Activated T-helper 17 cell treated with anti-CD3 and anti-CD28 coated beads, Interleukin-2, amount 50 U/mL, for 72 hours (primary cell): ENCODE results near the gene SORD. TPM values are rescaled to one million over a fixed set of nuclear protein-coding genes. Genes with fewer than 3 reads are reported as not detected.
"Not testable (repeated sequence)": the region's sequence is repeated elsewhere in the genome, so short reads cannot be mapped to it uniquely, and the experiment has no call there.

Source experiments
- ATAC-seq: fragments of 150-1000 bp; cut with Tn5 transposase; replicated peaks from 2 replicates; pipeline ENCODE4 v1.10.0; 2021; ENCODE audit warnings: mild to moderate bottlenecking, moderate library complexity
- H3K27ac Mint-ChIP-seq: one replicate; pipeline ENCODE4 v1.8.0; 2022; ENCODE audit warnings: mixed read lengths
- H3K27me3 Mint-ChIP-seq: one replicate; pipeline ENCODE4 v1.8.0; 2022; ENCODE audit warnings: mixed read lengths
- H3K36me3 Mint-ChIP-seq: one replicate; pipeline ENCODE4 v1.8.0; 2022; ENCODE audit warnings: low read depth, mild to moderate bottlenecking, mixed read lengths
- H3K4me1 Mint-ChIP-seq: one replicate; pipeline ENCODE4 v1.8.0; 2022; ENCODE audit warnings: mixed read lengths
- H3K4me3 Mint-ChIP-seq: one replicate; pipeline ENCODE4 v1.8.0; 2022; ENCODE audit warnings: mild to moderate bottlenecking, mixed read lengths
- H3K9me3 Mint-ChIP-seq: one replicate; pipeline ENCODE4 v1.8.0; 2022; ENCODE audit warnings: mixed read lengths
- total RNA-seq, 2 donors: library from RNA; stranded (reverse); gene quantifications; one replicate each; pipeline ENCODE4 v1.2.3, GENCODE V29; 2022

Gene SORD
- total RNA-seq, 2 donors from 2014 or later, result 15.2 to 15.6 TPM

GRCh38 chr15:45093013-45093412, 70.0 kb downstream of the SORD start:
- H3K36me3 Mint-ChIP-seq, result no peaks in the 10 kb centered on the region
- H3K27me3 Mint-ChIP-seq, result peaks cover 23% of the 10 kb centered on the region
- H3K9me3 Mint-ChIP-seq, result no peaks in the 10 kb centered on the region
- no peak overlapping the region for H3K4me3 Mint-ChIP-seq
- H3K27ac Mint-ChIP-seq, result no peak overlapping the region
- H3K4me1 Mint-ChIP-seq, result no peaks in the 10 kb centered on the region
- no peak for ATAC-seq

GRCh38 chr15:45093622-45094357, 70.8 kb downstream of the SORD start:
- ATAC-seq, result no peak
- H3K9me3 Mint-ChIP-seq, result no peaks in the 10 kb centered on the region
- no peak overlapping the region for H3K4me3 Mint-ChIP-seq
- peaks cover 22% of the 10 kb centered on the region for H3K27me3 Mint-ChIP-seq
- H3K27ac Mint-ChIP-seq, result no peak overlapping the region
- no peaks in the 10 kb centered on the region for H3K4me1 Mint-ChIP-seq
- no peaks in the 10 kb centered on the region for H3K36me3 Mint-ChIP-seq

- no peak overlapping the region for H3K4me3 Mint-ChIP-seq
- H3K27me3 Mint-ChIP-seq, result peaks cover 20% of the 10 kb centered on the region
- ATAC-seq, result no peak
- no peaks in the 10 kb centered on the region for H3K36me3 Mint-ChIP-seq
- H3K9me3 Mint-ChIP-seq, result no peaks in the 10 kb centered on the region
- H3K27ac Mint-ChIP-seq, result no peak overlapping the region
- H3K4me1 Mint-ChIP-seq, result no peaks in the 10 kb centered on the region
Measured at GRCh38 chr15:45094358-45094730, 71.3 kb downstream of the SORD start.

- no peak for ATAC-seq
- no peaks in the 10 kb centered on the region for H3K4me1 Mint-ChIP-seq
- H3K27me3 Mint-ChIP-seq, result peaks cover 11% of the 10 kb centered on the region
- no peak overlapping the region for H3K4me3 Mint-ChIP-seq
- H3K9me3 Mint-ChIP-seq, result no peaks in the 10 kb centered on the region
- H3K27ac Mint-ChIP-seq, result no peak overlapping the region
- H3K36me3 Mint-ChIP-seq, result no peaks in the 10 kb centered on the region
Measured at GRCh38 chr15:45095661-45096060, 72.7 kb downstream of the SORD start.

- no peaks in the 10 kb centered on the region for H3K36me3 Mint-ChIP-seq
- H3K4me1 Mint-ChIP-seq, result no peaks in the 10 kb centered on the region
- no peak for ATAC-seq
- no peak overlapping the region for H3K4me3 Mint-ChIP-seq
- no peaks in the 10 kb centered on the region for H3K9me3 Mint-ChIP-seq
- H3K27me3 Mint-ChIP-seq, result no peaks in the 10 kb centered on the region
- no peak overlapping the region for H3K27ac Mint-ChIP-seq
Measured at GRCh38 chr15:45097466-45097865, 74.5 kb downstream of the SORD start.

GRCh38 chr15:45099549-45100165, 76.7 kb downstream of the SORD start:
- Mint-ChIP-seq H3K9me3 (no peaks in the 10 kb centered on the region), H3K27ac (no peak overlapping the region), H3K36me3 (no peaks in the 10 kb centered on the region), H3K4me1 (no peaks in the 10 kb centered on the region), H3K4me3 (no peak overlapping the region), H3K27me3 (peaks cover 8% of the 10 kb centered on the region)
- no peak for ATAC-seq

- Mint-ChIP-seq H3K4me3 (no peak overlapping the region), H3K27ac (no peak overlapping the region), H3K4me1 (no peaks in the 10 kb centered on the region), H3K9me3 (no peaks in the 10 kb centered on the region), H3K27me3 (peaks cover 8% of the 10 kb centered on the region), H3K36me3 (no peaks in the 10 kb centered on the region)
- ATAC-seq, result no peak
Measured at GRCh38 chr15:45100884-45101625, 78.1 kb downstream of the SORD start.

GRCh38 chr15:45101749-45102148, 78.8 kb downstream of the SORD start:
- ATAC-seq, result no peak
- H3K36me3 Mint-ChIP-seq, result no peaks in the 10 kb centered on the region
- no peaks in the 10 kb centered on the region for H3K9me3 Mint-ChIP-seq
- H3K27ac Mint-ChIP-seq, result no peak overlapping the region
- H3K4me1 Mint-ChIP-seq, result no peaks in the 10 kb centered on the region
- H3K4me3 Mint-ChIP-seq, result no peak overlapping the region
- peaks cover 11% of the 10 kb centered on the region for H3K27me3 Mint-ChIP-seq

GRCh38 chr15:45102226-45102625, 79.2 kb downstream of the SORD start:
- no peaks in the 10 kb centered on the region for H3K36me3 Mint-ChIP-seq
- no peak for ATAC-seq
- H3K4me1 Mint-ChIP-seq, result no peaks in the 10 kb centered on the region
- no peaks in the 10 kb centered on the region for H3K9me3 Mint-ChIP-seq
- no peak overlapping the region for H3K27ac Mint-ChIP-seq
- H3K4me3 Mint-ChIP-seq, result no peak overlapping the region
- peaks cover 14% of the 10 kb centered on the region for H3K27me3 Mint-ChIP-seq

- not testable (repeated sequence) for H3K27ac Mint-ChIP-seq, H3K4me1 Mint-ChIP-seq, H3K9me3 Mint-ChIP-seq, H3K36me3 Mint-ChIP-seq, ATAC-seq, H3K4me3 Mint-ChIP-seq
- peaks cover 20% of the 10 kb centered on the region for H3K27me3 Mint-ChIP-seq
Measured at GRCh38 chr15:45104170-45104569, 81.2 kb downstream of the SORD start.

- Mint-ChIP-seq H3K4me1 (no peaks in the 10 kb centered on the region), H3K4me3 (no peak overlapping the region), H3K27ac (no peak overlapping the region), H3K36me3 (no peaks in the 10 kb centered on the region), H3K9me3 (no peaks in the 10 kb centered on the region), H3K27me3 (peaks cover 33% of the 10 kb centered on the region)
- no peak for ATAC-seq
Measured at GRCh38 chr15:45105586-45105985, 82.6 kb downstream of the SORD start.

- Mint-ChIP-seq H3K9me3 (no peaks in the 10 kb centered on the region), H3K27me3 (peaks cover 34% of the 10 kb centered on the region), H3K27ac (no peak overlapping the region), H3K36me3 (no peaks in the 10 kb centered on the region), H3K4me3 (no peak overlapping the region), H3K4me1 (no peaks in the 10 kb centered on the region)
- ATAC-seq, result no peak
Measured at GRCh38 chr15:45106002-45106790, 83.2 kb downstream of the SORD start.

GRCh38 chr15:45107941-45108630, 85.1 kb downstream of the SORD start:
- H3K36me3 Mint-ChIP-seq, result no peaks in the 10 kb centered on the region
- H3K27me3 Mint-ChIP-seq, result peaks cover 44% of the 10 kb centered on the region
- H3K4me1 Mint-ChIP-seq, result no peaks in the 10 kb centered on the region
- no peaks in the 10 kb centered on the region for H3K9me3 Mint-ChIP-seq
- no peak overlapping the region for H3K27ac Mint-ChIP-seq
- no peak overlapping the region for H3K4me3 Mint-ChIP-seq
- no peak for ATAC-seq

- no peak for ATAC-seq
- H3K9me3 Mint-ChIP-seq, result no peaks in the 10 kb centered on the region
- no peaks in the 10 kb centered on the region for H3K4me1 Mint-ChIP-seq
- no peak overlapping the region for H3K27ac Mint-ChIP-seq
- H3K4me3 Mint-ChIP-seq, result no peak overlapping the region
- H3K36me3 Mint-ChIP-seq, result no peaks in the 10 kb centered on the region
- H3K27me3 Mint-ChIP-seq, result peaks cover 56% of the 10 kb centered on the region
Measured at GRCh38 chr15:45110256-45110820, 87.3 kb downstream of the SORD start.
